Effector CD4-positive, alpha-beta T cell (primary cell): Measurements from ENCODE around the gene FUBP3.
"Not testable (repeated sequence)": the region's sequence is repeated elsewhere in the genome, so short reads cannot be mapped to it uniquely, and the experiment has no call there.

ENCODE experiments used
- DNase-seq: peaks from one replicate; pipeline ENCODE4 v3.0.0-alpha.2; 2020

The FUBP3 gene

DNA sequence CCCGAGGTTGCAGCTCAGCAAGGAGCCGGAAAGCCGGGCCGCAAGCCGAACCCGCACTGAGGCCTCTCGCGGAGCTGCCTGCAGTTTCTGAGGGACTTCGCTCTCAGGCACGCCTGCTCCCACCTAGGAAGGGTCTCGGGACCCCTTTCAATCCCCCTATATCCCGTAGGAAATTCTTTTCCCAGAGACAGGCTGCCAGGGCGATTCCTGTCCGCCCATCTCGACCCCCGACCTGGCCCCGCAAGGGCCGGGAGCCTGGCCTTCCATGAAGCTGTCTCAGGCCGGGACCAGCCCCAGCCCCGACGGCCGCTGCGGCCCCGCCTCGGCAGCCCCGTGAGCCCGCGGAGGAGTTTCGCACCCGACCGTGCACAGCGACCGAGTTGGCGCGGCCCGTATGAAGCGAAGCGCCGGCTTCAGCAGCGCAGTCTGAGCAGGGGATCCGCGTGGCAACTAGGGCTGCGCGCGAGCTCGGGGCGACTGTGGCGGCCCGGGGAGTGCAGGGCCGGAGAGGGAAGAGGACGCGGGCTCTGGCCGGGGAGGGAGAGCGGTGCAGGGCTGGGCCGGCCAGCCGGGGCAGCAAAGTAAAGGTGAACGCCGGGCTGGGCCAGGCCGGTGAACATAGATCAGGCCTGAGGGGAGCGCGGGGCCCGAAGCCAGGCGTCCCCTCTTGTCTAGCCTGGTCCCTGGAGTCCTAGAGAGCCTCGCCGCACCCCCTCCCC, 84.0 kb downstream of the FUBP3 start:
- no peak for DNase-seq

DNA sequence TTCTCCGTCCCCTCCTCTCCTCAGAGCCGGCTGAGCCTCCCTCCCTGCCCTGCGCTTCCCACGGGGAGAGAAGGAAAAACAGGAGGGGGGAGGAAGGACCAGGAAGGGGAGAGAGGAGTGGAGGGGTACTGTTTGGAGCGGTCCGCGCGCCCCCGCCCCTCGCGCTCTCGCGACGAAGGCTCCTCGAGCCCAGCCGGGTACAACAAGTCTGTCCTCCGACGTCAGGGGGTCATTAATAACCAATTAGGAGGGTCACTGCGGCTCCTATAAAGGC, 84.5 kb downstream of the FUBP3 start:
- DNase-seq: no peak

DNA sequence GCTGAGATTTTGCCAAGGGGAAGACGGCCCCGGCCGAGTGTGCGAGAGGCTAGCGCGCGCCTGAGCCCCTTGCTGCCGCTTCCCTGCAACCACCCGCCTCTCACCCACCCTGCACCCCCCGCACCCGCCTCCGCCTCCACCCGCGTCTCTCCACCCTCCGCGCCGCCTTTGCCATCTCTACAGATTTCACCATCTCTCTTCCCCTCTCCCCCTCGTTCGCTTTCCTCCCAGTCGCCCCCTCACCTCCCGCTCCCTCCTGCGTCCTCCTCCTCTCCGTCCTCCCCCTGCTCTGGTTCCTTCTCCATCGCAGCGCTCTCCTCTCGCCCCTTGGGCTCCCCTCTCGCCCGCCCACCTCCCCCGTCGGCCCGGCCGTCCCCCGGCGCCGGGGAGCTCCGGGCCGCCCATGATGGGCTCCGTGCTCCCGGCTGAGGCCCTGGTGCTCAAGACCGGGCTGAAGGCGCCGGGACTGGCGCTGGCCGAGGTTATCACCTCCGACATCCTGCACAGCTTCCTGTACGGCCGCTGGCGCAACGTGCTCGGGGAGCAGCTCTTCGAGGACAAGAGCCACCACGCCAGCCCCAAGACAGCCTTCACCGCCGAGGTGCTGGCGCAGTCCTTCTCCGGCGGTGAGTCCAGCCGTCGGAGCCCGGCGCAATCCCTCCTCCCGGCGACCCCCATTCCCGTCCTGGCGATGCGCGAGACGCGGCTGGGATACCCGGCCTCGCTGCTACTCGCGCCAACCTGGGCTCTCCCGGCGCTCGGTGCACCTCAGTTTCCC, 85.1 kb downstream of the FUBP3 start, which contains the start of gene PRDM12:
TSS of gene PRDM12 (plus strand) at position 344 of the 778 bp plus-strand sequence. CDS start at position 404, 60 bp downstream.
- no peak for DNase-seq

DNA sequence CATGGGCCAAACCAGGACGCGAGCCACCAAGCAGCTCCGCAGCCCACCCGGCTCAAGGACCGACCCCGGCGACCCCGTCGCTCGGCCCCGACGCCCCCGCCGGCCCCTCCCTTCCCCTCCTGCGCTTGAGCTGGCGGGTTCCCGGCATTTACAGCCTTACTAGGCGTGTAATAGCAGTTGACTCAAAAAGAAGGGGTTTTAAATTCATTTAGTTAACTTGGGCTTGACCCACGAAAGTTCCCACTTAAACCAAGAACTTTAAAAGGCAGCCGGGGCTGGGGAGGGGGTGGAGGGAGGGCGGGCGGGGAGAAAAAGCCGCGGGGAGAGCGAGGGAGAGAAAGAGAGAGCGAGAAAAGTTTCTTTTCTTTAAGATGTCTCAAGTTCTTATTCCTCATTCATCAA, 85.7 kb downstream of the FUBP3 start:
- DNase-seq: no peak

DNA sequence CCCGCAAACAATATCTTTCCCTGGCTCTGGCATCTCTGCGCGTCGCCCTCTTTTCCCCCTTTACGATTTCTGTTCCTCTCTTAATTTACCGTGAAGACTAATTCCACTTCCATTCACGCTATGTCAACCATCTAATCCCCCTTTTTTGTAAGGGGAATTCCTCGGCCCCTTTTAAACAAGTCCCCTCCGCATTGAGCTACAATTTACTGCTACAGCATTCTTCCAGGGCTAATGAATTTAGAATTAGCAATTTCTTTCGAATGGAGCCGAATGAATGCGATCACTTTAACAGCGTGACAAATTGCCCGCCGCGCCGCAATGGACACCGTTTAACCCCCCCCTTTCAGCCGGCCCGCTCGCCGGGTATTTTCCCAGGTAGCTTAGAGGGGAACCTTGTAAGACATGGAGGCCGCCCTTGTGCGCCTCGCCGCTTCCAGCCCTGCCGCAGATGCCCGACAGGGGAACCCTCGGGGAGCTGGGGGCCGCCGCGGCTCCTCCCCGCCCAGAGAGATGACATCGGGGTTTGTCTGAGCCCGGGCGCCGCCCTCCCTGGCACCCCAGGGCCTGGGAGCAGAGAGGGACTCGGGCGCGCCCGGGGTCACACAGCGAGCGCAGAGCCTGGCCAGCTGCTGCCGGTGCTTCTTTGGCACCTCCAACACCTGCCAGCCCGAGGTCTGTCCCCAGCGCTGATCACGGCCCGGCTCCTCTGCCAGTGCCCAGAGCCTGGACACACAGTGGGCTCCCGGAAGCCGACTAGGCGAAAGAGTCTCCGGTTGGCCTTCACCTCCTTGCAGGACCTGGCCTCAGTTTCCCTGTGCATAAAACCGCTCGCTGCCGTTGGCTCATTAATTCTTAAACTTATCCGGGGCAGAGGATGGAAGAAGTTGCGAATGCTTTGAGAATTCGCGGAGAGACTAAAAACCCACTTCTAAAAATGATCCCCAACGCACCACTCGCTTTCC, 86.3 kb downstream of the FUBP3 start:
- no peak for DNase-seq

DNA sequence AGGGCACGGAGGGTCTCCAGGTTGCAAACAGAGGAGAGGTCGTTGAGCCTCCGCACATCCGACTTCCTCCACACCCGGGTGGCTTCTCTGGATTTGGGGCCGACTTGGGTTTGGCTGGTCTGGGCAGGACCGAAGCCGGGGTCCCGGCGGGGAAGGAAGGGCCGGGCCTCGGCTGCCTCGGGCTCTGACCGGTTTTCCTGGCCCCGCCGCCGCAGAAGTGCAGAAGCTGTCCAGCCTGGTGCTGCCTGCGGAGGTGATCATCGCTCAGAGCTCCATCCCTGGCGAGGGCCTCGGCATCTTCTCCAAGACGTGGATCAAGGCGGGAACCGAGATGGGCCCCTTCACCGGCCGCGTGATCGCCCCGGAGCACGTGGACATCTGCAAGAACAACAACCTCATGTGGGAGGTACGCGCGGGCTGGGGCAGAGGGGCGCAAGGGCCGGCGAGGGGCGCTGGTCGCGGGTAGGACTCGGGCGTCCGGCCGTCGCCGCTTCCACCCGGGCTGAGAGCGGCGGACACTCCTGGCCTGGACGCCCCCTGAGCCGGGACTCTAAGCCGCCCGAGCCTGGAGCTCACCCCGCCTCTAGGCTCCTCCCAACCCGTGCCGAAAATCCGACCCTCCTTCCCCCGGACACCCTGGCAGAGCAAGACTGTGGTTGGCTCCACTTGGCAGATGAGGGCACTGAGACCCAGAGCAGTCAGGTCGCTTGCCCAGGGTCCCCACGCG, 87.2 kb downstream of the FUBP3 start:
- DNase-seq: no peak

DNA sequence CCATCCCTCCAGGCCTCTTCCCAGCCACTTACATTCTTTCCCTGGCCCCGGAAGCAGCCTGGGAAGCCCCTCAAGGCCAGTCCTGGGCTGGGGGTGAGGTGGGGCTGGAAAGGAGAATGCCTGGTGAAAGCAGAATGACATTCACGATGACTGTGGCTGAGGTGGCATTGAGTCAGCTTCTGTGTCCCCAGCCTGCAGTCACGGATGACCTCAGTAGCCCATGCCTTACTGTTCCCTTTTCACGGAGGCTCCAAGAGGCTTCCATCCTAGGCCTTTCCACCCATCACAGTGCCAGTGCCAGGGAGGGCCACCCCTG, 87.7 kb downstream of the FUBP3 start:
- no peak for DNase-seq

DNA sequence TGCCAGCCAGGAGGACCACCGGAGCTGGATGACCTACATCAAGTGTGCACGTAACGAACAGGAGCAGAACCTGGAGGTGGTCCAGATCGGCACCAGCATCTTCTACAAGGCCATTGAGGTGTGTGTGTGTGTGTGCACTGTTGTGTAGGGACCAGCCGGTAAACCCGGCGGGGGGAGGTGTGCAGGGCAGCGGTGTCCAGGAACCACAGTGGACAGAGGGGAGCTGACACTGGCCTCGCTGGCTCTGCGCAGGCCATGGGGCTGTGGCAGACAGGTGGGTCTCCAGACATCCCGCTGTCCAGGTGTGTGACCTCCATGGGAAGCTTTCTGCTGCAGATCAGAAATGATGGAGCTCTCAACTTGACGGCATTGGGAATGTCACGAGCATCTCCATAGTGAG, 88.8 kb downstream of the FUBP3 start:
- DNase-seq: no peak

DNA sequence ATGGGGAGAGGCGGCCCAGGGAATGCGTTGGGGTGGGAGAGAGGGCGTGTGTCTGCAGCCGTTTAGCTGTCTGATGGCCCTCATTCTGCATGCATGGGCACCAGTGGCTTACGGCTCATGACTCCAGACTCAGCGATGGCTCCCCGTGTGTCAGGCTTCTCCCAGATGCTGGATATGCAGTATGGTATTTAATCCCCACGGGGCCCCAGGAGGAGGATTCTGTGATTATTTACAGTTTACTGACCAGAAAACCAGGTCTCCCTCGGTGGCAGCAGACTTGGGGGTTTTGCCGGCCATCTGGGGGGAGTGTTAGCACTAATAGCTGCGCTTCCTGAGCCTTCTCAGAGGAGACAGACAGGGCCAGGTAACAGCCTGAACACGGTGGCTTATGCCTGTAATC, 89.3 kb downstream of the FUBP3 start:
- DNase-seq: no peak

DNA sequence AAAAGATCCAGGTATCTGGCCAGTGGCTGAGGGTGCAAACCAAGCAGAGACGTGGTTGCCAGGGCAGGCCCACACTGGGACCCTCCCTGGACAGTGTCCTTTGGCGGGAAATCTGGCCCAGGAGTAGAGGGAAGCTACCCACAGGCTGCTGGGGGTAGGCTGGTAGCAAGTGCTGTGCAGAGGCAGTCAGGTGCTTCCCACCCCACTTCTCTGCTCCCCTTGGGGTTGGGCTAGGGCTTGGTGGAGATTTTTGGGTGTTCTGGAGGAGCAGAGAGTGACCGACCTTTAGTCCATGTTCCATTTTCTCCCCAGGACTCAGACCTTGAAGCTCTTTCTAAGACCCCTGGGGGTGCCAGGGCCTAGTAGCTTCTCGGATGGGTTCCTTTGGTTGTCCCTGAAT, 90.6 kb downstream of the FUBP3 start:
- no peak for DNase-seq

DNA sequence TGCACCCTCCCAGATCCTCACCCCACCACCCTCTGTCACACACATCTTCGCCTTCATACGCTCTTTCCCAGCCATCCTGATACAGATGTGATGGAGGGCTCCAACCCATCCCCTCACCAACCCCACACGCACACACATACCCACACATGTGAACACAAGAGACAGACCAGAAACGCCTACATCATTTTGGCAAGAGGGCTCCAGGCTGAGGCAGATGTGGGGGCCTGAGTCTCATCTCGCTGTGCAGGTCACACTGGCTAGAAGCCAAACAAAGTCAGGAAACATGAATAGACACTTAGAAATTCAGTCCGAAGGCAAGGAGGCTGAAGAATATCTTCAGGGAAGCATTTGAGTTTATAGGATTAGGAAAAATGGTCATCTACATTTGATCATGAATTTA, 91.3 kb downstream of the FUBP3 start:
- DNase-seq: no peak

DNA sequence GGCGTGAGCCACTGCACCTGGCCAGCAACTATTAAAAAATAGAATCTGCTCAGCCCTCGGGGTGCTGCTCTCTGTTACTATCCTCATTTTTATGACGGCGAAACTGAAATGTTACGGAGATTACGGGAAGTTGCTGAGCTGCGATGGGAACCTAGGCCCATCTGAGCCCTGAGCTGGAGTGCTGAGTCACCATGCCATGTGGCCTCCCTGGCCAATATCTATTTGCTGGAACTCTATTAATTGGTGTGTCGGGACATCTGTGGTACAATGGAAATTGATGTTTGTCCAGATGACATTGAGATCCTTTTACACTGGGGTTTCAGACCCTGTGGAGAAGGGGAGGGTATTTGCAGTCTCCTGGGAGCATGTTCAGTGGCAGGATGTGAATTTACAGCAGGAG, 93.1 kb downstream of the FUBP3 start:
- DNase-seq: no peak

DNA sequence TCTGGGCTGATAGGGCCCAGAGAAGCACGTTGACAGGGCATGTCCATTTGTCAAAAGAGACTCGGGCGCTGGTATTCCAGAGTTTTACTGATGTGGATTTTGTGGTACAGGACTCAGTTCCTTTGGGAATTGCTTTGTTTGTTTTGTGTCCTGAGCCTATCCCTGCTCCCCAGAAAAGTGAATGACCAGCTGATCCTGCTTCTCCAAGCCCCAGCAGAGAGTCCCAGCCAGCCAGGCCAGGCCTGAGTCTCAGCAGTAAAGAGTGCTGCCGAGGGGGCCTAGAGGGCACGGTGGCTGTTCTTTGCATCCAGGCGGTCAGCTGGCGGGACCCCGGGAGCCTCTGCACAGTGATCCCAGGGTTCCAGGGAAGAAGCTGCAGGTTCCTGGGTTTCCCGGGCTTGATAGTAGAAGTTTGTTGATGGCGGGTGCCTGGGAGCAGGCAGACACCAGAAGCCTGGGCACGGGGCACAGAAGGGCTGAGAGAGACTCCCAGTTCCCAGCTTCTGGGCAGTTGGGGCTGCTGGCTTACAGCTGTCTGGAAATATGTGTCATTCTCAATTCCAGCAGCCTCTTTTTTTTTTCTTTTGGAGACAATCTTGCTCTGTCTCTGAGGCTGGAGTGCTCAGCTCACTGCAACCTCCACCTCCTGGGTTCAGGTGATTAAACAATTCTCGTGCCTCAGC, 93.7 kb downstream of the FUBP3 start:
- DNase-seq: no peak

DNA sequence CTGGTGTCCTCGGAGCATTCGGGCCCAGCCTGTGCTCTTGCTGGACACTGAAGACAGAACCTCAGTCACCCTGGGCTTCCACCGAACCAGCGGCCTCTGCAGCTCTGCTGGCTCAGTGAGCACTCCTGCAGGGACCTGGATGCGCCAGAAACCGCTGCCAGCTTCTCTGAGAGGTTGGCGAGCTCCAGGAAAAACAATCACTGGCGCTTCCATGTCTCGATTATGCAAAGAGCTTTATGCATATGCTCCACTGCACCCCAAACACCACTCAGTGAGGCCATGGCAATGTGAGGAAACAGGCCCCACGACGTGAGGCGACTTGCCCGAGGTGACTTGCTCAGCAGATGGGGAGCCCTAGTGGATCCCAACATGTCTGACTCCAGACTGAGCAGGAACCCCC, 96.0 kb downstream of the FUBP3 start:
- no peak for DNase-seq

DNA sequence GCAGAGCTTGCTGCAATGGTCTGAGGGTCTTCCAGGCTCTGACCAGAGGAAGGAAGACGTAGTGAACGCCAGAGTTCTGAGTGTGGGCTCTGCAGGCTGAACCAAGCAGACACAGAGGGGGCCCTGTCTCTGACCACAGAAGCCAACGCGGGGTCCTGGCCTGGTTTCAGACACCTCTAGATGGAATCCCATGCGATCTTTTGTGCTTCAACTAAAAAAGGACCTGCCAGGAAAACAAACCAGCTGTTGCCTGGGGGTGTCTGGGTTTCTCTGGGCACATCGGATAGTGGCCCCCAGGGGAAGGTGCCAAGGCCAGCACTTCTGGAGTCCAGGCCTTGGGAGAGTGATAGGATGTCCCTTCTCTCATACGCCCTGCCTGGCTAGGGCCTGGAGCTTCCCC, 97.9 kb downstream of the FUBP3 start:
- no peak for DNase-seq

DNA sequence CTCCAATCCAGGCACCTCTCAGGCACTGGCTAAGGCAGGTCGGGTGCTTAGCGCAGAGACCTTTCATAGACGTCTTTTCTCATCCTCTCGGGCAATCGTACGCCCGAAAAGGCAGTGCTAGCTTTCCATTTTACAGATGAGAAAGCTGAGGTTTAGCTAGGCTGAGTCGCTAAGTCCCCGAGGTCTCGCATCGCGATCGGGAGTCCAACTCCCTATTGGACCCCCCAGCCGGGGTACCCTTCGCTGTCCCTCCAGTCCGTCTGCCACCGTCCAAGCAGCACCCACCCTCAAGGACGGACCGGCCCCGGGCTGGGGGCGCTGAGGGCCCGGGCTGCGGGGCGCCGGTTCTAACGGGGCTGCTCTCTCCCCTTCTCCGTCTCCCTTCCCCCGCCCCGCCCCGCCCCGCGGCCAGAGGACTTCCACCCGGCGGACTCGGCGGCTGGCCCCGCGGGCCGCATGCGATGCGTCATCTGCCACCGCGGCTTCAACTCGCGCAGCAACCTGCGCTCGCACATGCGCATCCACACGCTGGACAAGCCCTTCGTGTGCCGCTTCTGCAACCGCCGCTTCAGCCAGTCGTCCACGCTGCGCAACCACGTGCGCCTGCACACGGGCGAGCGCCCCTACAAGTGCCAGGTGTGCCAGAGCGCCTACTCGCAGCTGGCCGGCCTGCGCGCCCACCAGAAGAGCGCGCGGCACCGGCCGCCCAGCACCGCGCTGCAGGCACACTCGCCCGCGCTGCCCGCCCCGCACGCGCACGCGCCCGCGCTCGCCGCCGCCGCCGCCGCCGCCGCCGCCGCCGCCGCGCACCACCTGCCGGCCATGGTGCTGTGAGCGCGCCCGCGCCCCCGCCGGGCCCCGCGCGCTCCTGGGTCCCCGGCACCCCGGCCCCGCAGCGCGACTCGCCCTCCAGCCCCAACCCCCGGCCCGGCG, 101.7 kb downstream of the FUBP3 start:
- DNase-seq: peak; percentile 20

DNA sequence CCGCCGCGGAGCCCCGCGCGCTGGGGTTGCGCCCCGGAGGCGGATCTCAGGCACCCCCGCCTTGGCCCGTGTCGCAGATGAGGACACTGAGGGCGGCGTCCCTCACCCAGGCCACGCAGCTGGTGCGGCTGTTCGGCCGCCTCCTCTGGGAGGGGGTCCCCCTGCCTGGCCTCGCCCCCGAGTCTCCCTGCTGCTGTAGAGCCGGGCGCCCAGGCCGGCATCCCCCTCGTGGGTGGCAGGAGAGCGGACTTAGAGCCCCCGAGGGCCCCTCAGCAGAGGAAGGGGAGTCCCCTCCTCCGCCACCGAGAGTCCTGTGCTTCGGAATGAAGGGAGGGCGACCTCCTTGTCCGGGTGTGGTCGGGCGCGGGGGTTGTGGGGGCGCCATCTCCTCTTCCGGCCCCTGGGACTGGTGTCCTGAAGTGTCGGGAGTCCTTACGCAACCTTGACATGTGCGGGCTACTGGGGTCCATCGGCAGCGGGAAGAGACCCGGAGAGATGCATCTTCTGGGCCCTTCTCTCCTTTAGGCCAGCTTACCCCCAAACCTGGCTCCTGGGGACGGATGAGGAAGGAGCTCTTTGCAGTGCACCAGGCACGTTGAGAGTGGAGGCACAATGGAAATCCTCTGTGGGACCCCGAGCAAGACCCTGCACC, 102.5 kb downstream of the FUBP3 start:
- no peak for DNase-seq

DNA sequence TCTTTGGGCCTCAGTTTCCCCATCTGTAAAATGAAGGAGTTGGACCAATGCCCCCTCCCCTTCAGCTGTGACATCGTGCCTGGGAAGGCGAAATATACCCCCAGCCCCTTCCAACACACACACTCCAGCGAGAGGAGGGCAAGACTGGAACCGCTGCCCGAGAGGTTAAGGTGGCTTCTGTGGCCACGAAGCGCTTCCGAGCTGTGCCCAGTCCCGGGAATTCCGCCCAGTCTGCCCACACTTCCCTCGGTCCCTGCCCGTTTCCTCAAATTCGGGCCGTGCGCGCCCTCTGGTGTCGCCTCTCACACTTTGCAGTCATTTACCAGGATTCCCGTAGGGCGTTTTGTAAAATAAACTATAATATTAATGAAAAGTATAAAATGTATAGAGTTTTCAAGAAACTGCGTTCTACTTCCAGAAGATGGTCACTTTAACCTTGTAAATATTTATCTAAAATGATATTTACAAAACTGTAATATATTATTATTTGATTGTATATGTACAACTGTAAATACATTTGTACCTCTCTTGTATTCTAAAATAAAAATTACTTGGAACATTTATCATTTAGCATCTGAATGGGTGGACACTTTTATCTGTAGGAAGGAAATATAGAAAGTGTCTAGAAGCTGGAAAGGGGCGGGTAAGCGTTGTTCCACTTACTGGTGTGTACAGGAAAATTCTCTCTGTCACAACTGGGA, 103.2 kb downstream of the FUBP3 start:
- peak; percentile 43 for DNase-seq

DNA sequence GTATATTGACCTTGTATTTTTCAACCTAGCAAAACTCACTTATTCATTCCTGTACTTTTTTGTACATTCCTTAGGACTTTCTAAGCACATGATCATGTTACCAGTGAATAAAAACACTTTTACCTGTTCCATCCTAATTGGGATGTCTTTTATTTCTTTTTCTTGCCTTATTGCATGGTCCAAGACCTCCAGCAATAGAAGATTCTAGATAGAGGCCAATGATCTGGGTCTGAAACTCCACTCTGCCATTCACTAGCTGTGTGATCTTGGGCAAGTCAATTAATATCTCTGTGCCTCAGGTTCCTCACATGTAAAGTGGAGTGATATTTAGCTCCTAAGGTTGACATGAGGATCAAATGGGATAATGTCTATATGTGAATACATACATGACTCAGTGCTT, 105.7 kb downstream of the FUBP3 start:
- no peak for DNase-seq

DNA sequence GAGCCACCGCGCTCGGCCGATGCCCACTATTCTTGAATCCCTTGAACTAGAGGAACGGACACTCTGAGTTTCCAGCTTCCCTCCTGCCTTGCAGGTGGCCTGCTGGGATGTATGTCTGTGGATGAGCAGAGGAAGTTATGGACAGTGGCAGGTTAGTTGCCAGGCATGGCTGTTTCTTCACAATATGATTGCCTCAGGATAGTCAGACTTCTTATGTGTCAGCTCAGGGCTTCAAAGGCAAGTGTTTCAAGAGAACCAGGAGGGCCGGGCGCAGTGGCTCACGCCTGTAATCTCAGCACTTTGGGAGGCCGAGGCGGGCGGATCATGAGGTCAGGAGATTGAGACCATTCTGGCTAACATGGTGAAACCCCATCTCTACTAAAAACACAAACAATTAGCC, 106.6 kb downstream of the FUBP3 start:
- not testable (repeated sequence) for DNase-seq
